Thyroid gland (tissue), 4 donors: ENCODE measurements around the gene BTRC. TPM values are rescaled to one million over a fixed set of nuclear protein-coding genes. Genes with fewer than 3 reads are reported as not detected.
"Not testable (repeated sequence)": the region's sequence is repeated elsewhere in the genome, so short reads cannot be mapped to it uniquely, and the experiment has no call there.

Experiments
- DNase-seq, 2 donors: peaks; one replicate each; pipeline ENCODE4 v3.0.0-alpha.2; 2019
- H3K27ac ChIP-seq, 3 donors: fragments of 200-600 bp; sonication (generic); 1 replicate in 2 of 3; 2 replicates in 1 of 3; pipeline ENCODE4 v1.5.1; 2016 to 2019; ENCODE audit warnings: mild to moderate bottlenecking in 1 of 3, moderate library complexity in 1 of 3
- H3K27me3 ChIP-seq: fragments of 200-600 bp; sonication (generic); one replicate; pipeline ENCODE4 v1.5.1; 2019
- H3K36me3 ChIP-seq, 2 donors: fragments of 200-600 bp; sonication (generic); one replicate each; pipeline ENCODE4 v1.5.1; 2016 to 2019
- H3K4me1 ChIP-seq, 2 donors: fragments of 200-600 bp; sonication (generic); one replicate each; pipeline ENCODE4 v1.5.1; 2017 to 2019
- H3K4me3 ChIP-seq, 3 donors: fragments of 200-600 bp; sonication (generic); replicated peaks in 1 of 3; 1 replicate in 2 of 3; 2 replicates in 1 of 3; pipeline ENCODE4 v1.5.1; 2016; ENCODE audit warnings: mild to moderate bottlenecking in 1 of 3
- H3K9me3 ChIP-seq: fragments of 200-600 bp; sonication (generic); one replicate; pipeline ENCODE4 v1.5.1; 2017
- POLR2A ChIP-seq, 2 donors: fragments of 450-650 bp; IDR thresholded peaks; one replicate each; pipeline ENCODE4 v1.6.1; 2017; ENCODE audit warnings: antibody characterized with exemption in 2 of 2, mild to moderate bottlenecking in 2 of 2, moderate library complexity in 1 of 2
- WGBS, 2 donors: methylation state at CpG; one replicate each; pipeline ENCODE4 v1.1.5; 2017; 5-methylcytosine and 5-hydroxymethylcytosine counted together
- intact Hi-C: fragments of 100-400 bp; cut with DNase I; formaldehyde crosslinking; loops from one replicate; pipeline ENCODE4 v1.15.1; 2023
- total RNA-seq, 4 donors: library from RNA; depleted of rRNA; stranded (reverse); fragments of >200 nt; gene quantifications; one replicate each; pipeline ENCODE4 v1.2.3, GENCODE V29; 2016
- TF ChIP-seq, protein P1 (sequence below), 6 experiments: fragments of 200-600 bp in 3 of 6; fragments of 450-650 bp in 3 of 6; sonication (generic) in 3 of 6; IDR thresholded peaks; one replicate each; pipeline ENCODE4 v1.5.1; 2016 to 2019; ENCODE audit warnings: antibody characterized with exemption in 6 of 6, mild to moderate bottlenecking in 2 of 6, inconsistent platforms in 1 of 6, moderate library complexity in 1 of 6

The BTRC gene
- total RNA-seq, 4 donors from 2014 or later, result 14.5 to 70.4 (median 22.7) TPM

DNA sequence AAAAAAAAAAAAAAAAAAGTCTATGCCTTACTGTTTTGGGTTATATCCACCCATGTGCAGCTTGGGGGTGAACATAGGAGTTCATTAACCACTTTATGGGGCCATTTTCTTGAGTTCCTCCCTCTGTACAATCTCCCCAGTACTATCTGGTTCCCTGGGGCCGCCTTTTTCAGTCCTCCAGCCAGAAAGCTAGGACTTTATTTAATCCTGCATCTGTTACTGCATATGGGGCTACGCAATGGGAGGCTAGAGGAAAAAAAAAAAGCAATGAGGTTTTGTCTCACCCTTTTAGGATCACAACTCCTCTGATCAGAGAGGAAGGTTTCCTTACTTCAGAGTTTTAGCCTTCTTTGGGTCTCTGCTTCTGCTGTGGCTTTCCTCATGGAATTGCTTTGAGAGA lies 51.0 kb downstream of the BTRC start:
- H3K36me3 ChIP-seq, result no peaks in the 10 kb centered on the region
- intact Hi-C loops, result no loop called here
- 95 to 96% methylated on average over 2 of the region's 2 CpGs for WGBS, 2 donors
- H3K27me3 ChIP-seq, result no peaks in the 10 kb centered on the region
- no peaks in the 10 kb centered on the region for H3K9me3 ChIP-seq
- H3K4me1 ChIP-seq, result peaks cover 18 to 19% of the 10 kb centered on the region in 2 donors
- no peak overlapping the region for H3K4me3 ChIP-seq
- no peak for DNase-seq
- no peak overlapping the region for H3K27ac ChIP-seq
- TF ChIP-seq, protein P1, sequence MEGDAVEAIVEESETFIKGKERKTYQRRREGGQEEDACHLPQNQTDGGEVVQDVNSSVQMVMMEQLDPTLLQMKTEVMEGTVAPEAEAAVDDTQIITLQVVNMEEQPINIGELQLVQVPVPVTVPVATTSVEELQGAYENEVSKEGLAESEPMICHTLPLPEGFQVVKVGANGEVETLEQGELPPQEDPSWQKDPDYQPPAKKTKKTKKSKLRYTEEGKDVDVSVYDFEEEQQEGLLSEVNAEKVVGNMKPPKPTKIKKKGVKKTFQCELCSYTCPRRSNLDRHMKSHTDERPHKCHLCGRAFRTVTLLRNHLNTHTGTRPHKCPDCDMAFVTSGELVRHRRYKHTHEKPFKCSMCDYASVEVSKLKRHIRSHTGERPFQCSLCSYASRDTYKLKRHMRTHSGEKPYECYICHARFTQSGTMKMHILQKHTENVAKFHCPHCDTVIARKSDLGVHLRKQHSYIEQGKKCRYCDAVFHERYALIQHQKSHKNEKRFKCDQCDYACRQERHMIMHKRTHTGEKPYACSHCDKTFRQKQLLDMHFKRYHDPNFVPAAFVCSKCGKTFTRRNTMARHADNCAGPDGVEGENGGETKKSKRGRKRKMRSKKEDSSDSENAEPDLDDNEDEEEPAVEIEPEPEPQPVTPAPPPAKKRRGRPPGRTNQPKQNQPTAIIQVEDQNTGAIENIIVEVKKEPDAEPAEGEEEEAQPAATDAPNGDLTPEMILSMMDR (IDR thresholded peaks at IDR 0.05), result no peak
- TF ChIP-seq POLR2A (IDR thresholded peaks at IDR 0.05), result no peak

DNA sequence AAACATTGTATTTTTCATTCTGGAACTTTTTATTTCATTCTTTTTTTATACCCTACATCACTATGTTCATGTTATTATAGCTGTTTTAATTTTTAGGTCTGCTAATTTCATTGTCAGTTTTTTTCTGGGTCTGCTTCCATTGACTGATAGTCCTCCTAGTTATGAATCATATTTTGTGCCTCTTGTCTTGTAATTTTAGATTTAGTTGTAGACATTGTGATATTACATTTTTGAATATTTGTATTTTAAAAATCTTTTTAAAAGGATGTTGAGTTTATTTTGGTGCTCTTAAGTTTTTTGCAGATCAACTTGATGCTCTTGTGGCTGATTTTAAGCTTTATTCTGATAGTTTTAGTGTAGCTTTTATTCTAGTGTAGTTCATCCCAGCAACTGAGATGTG lies 57.6 kb downstream of the BTRC start:
- no peak for DNase-seq
- H3K4me1 ChIP-seq, result no peaks in the 10 kb centered on the region
- intact Hi-C loops, result no loop called here
- no peaks in the 10 kb centered on the region for H3K36me3 ChIP-seq
- TF ChIP-seq POLR2A (IDR thresholded peaks at IDR 0.05), result no peak
- TF ChIP-seq, protein P1 (IDR thresholded peaks at IDR 0.05), result no peak
- no peak overlapping the region for H3K4me3 ChIP-seq
- H3K27me3 ChIP-seq, result no peaks in the 10 kb centered on the region
- H3K9me3 ChIP-seq, result no peaks in the 10 kb centered on the region
- no peak overlapping the region for H3K27ac ChIP-seq

DNA sequence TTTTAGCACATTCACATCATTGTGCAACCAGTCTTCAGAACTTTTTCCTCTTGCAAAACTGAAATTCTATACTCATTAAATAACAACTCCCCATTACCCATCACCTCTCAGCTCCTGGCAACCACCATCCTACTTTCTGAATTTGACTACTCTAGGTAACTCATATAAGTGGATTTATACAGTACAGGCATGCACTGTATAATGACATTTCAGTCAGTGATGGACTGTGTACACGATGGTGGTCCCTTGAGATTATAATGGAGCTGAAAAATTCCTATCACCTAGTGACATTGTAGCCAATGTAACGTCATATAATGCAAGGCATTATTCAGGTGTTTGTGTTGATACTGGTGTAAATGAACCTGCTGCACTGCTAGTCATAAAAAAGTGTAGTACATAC lies 60.1 kb downstream of the BTRC start:
- no peak overlapping the region for H3K27ac ChIP-seq
- intact Hi-C loops, result no loop called here
- H3K4me1 ChIP-seq, result no peaks in the 10 kb centered on the region
- TF ChIP-seq, protein P1 (IDR thresholded peaks at IDR 0.05), result no peak
- no peak for TF ChIP-seq POLR2A (IDR thresholded peaks at IDR 0.05)
- 83 to 91% methylated on average over 2 of the region's 2 CpGs for WGBS, 2 donors
- no peaks in the 10 kb centered on the region for H3K36me3 ChIP-seq
- no peak overlapping the region for H3K4me3 ChIP-seq
- H3K9me3 ChIP-seq, result no peaks in the 10 kb centered on the region
- no peak for DNase-seq
- no peaks in the 10 kb centered on the region for H3K27me3 ChIP-seq

DNA sequence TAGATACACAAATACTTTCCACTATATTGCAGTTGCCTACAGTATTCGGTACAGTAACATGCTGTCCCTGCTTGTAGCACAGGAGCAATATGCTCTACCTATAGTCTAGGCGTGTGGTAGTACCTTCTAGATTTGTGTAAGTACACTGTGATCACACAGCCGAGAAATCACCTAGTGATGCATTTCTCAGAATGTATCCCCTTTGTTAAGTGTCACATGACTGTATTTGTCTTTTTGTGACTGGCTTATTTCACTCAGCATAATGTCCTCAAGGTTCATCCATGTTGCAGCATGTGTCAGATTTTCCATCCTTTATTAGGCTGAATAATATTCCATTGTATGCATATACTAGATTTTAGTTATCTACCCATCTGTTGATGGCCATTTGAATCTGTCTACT lies 61.9 kb downstream of the BTRC start:
- no peak for TF ChIP-seq POLR2A (IDR thresholded peaks at IDR 0.05)
- TF ChIP-seq, protein P1 (IDR thresholded peaks at IDR 0.05), result no peak
- WGBS, 2 donors, result 87 to 95% methylated on average over 3 of the region's 3 CpGs
- Histone ChIP-seq H3K36me3 (no peaks in the 10 kb centered on the region), H3K27me3 (no peaks in the 10 kb centered on the region), H3K4me3 (no peak overlapping the region), H3K9me3 (no peaks in the 10 kb centered on the region), H3K27ac (no peak overlapping the region), H3K4me1 (no peaks in the 10 kb centered on the region)
- no peak for DNase-seq
- intact Hi-C loops, result no loop called here

DNA sequence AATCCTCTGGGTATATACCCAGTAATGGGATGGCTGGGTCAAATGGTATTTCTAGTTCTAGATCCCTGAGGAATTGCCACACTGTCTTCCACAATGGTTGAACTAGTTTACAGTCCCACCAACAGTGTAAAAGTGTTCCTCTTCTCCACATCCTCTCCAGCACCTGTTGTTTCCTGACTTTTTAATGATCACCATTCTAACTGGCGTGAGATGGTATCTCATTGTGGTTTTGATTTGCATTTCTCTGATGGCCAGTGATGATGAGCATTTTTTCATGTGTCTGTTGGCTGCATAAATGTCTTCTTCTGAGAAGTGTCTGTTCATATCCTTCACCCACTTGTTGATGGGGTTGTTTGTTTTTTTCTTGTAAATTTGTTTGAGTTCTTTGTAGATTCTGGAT lies 68.0 kb downstream of the BTRC start:
- intact Hi-C loops, H3K4me1 ChIP-seq, H3K9me3 ChIP-seq, H3K27me3 ChIP-seq, DNase-seq, H3K27ac ChIP-seq, H3K4me3 ChIP-seq, H3K36me3 ChIP-seq: not testable (repeated sequence)
- WGBS, 2 donors, result 92 to 100% methylated on average over 1 of the region's 1 CpG

DNA sequence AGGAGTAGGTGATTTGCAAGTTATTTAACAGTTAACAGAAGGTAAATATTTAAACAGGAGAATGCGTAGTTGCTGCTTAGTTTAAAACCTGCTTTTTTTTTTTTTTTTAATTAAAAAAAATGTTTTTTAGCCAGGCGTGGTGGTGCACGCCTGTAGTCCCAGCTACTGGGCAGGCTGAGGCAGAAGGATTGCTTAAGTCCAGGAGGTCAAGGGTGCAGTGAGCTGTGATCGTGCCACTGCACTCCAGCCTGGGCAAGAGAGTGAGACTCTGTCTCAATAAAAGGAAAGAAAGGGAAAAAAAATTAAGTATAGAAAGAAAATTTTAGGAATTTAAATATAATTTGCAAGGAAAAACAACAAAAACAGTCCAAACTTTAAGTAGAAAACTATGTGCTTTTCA lies 71.6 kb downstream of the BTRC start:
- intact Hi-C loops, result no loop called here
- Histone ChIP-seq H3K36me3 (no peaks in the 10 kb centered on the region), H3K27me3 (no peaks in the 10 kb centered on the region), H3K9me3 (no peaks in the 10 kb centered on the region), H3K4me3 (no peak overlapping the region), H3K27ac (no peak overlapping the region), H3K4me1 (no peaks in the 10 kb centered on the region)
- WGBS, 2 donors, result 96 to 97% methylated on average over 4 of the region's 4 CpGs
- TF ChIP-seq, protein P1 (IDR thresholded peaks at IDR 0.05), result no peak
- no peak for TF ChIP-seq POLR2A (IDR thresholded peaks at IDR 0.05)
- no peak for DNase-seq
